DOHH2 (cell line): ENCODE data around the gene RRP7A.
"Not testable (repeated sequence)": the region's sequence is repeated elsewhere in the genome, so short reads cannot be mapped to it uniquely, and the experiment has no call there.

ENCODE experiments used
- H3F3A ChIP-seq: fragments of 200-600 bp; sonication (generic), shearing (Covaris generic); 2 replicates; pipeline ENCODE4 v1.6.0; 2016; ENCODE audit warnings: antibody characterized with exemption, mild to moderate bottlenecking; ENCODE audit not compliant: control insufficient read depth, insufficient read depth
- H3K27ac ChIP-seq: fragments of 200-600 bp; sonication (generic); 2 replicates; pipeline ENCODE4 v1.5.1; 2014; ENCODE audit warnings: low read depth, mild to moderate bottlenecking, low read length, moderate library complexity
- H3K27me3 ChIP-seq: fragments of 200-600 bp; sonication (generic); 2 replicates; pipeline ENCODE4 v1.6.1; 2014; ENCODE audit warnings: mild to moderate bottlenecking, low read length, mixed read lengths; ENCODE audit not compliant: control insufficient read depth
- H3K36me3 ChIP-seq: fragments of 200-600 bp; sonication (generic); 2 replicates; pipeline ENCODE4 v1.6.1; 2014; ENCODE audit warnings: mild to moderate bottlenecking, low read length, moderate library complexity, mixed read lengths; ENCODE audit not compliant: control insufficient read depth
- H3K4me1 ChIP-seq: fragments of 200-600 bp; sonication (generic); 2 replicates; pipeline ENCODE4 v1.6.1; 2014; ENCODE audit warnings: mild to moderate bottlenecking, low read length, mixed read lengths; ENCODE audit not compliant: control insufficient read depth
- H3K4me2 ChIP-seq: fragments of 200-600 bp; sonication (generic); 2 replicates; pipeline ENCODE4 v1.6.0; 2014; ENCODE audit warnings: mild to moderate bottlenecking, low read length, moderate library complexity
- H3K4me3 ChIP-seq: fragments of 200-600 bp; sonication (generic); 2 replicates; pipeline ENCODE4 v1.5.1; 2014; ENCODE audit warnings: mild to moderate bottlenecking, low read length, mixed read lengths
- H3K79me2 ChIP-seq: fragments of 200-600 bp; sonication (generic); 2 replicates; pipeline ENCODE4 v1.6.1; 2014; ENCODE audit warnings: mild to moderate bottlenecking, low read length, mixed read lengths; ENCODE audit not compliant: control insufficient read depth
- H3K9me2 ChIP-seq: fragments of 200-600 bp; sonication (generic); replicated peaks from 2 replicates; pipeline ENCODE4 v1.6.1; 2014; ENCODE audit warnings: mild to moderate bottlenecking, low read length, mixed read lengths; ENCODE audit not compliant: control insufficient read depth
- H3K9me3 ChIP-seq: fragments of 200-600 bp; sonication (generic); 2 replicates; pipeline ENCODE4 v1.6.1; 2014; ENCODE audit warnings: antibody characterized with exemption, low read length, mixed read lengths; ENCODE audit not compliant: control insufficient read depth, insufficient read depth
- H4K20me1 ChIP-seq: fragments of 200-600 bp; sonication (generic); 2 replicates; pipeline ENCODE4 v1.6.0; 2014; ENCODE audit warnings: low read depth, mild to moderate bottlenecking, antibody characterized with exemption, low read length, moderate library complexity; ENCODE audit not compliant: control insufficient read depth, insufficient read depth
- CTCF ChIP-seq: fragments of 200-600 bp; sonication (generic); IDR thresholded peaks from one replicate; pipeline ENCODE4 v1.5.1; 2014; ENCODE audit warnings: antibody characterized with exemption, mild to moderate bottlenecking, low read depth, low read length; ENCODE audit not compliant: poor library complexity, severe bottlenecking
- EZH2phosphoT487 ChIP-seq: fragments of 200-600 bp; sonication (generic); IDR thresholded peaks from 2 replicates; pipeline ENCODE4 v1.6.1; 2017; ENCODE audit warnings: borderline replicate concordance, mild to moderate bottlenecking, antibody characterized with exemption, low read length, moderate library complexity, mixed read lengths

The RRP7A gene

GRCh38 chr22:42509548-42509947 lies 10.0 kb downstream of the RRP7A start:
- Histone ChIP-seq H3F3A (peaks cover 28% of the 10 kb centered on the region), H3K79me2 (no peaks in the 10 kb centered on the region), H3K4me1 (peaks cover 30% of the 10 kb centered on the region), H3K9me3 (no peaks in the 10 kb centered on the region), H3K27ac (no peak overlapping the region), H3K27me3 (no peaks in the 10 kb centered on the region), H3K9me2 (no peaks in the 10 kb centered on the region), H3K36me3 (peaks cover 32% of the 10 kb centered on the region), H4K20me1 (peaks cover 10% of the 10 kb centered on the region; the same call in 1 of the 2 replicates), H3K4me2 (peak overlapping the region; percentile 18; the same call in 1 of the 2 replicates), H3K4me3 (no peak overlapping the region)
- no peak for TF ChIP-seq CTCF
- no peak for TF ChIP-seq EZH2phosphoT487

GRCh38 chr22:42508975-42509364 lies 10.6 kb downstream of the RRP7A start:
- not testable (repeated sequence) for H3K4me3 ChIP-seq, H3K9me3 ChIP-seq, H3K27me3 ChIP-seq, H3K4me2 ChIP-seq, H3K27ac ChIP-seq, H3K79me2 ChIP-seq, H3K9me2 ChIP-seq
- Histone ChIP-seq H4K20me1 (peaks cover 10% of the 10 kb centered on the region; the same call in 1 of the 2 replicates), H3F3A (peaks cover 28% of the 10 kb centered on the region), H3K4me1 (peaks cover 30% of the 10 kb centered on the region), H3K36me3 (peaks cover 26% of the 10 kb centered on the region)

- H3K27me3 ChIP-seq, H3K9me2 ChIP-seq, H3K79me2 ChIP-seq, H3K27ac ChIP-seq, H3K4me3 ChIP-seq, H3K4me2 ChIP-seq, H3K9me3 ChIP-seq: not testable (repeated sequence)
- peaks cover 30% of the 10 kb centered on the region for H3K4me1 ChIP-seq
- peaks cover 23% of the 10 kb centered on the region for H3K36me3 ChIP-seq
- peaks cover 28% of the 10 kb centered on the region for H3F3A ChIP-seq
- peaks cover 10% of the 10 kb centered on the region; the same call in 1 of the 2 replicates for H4K20me1 ChIP-seq
Observed at GRCh38 chr22:42508327-42508974, 11.1 kb downstream of the RRP7A start.

GRCh38 chr22:42500836-42501179 lies 18.8 kb downstream of the RRP7A start:
- no peaks in the 10 kb centered on the region for H3K79me2 ChIP-seq
- H3K4me1 ChIP-seq: peaks cover 16% of the 10 kb centered on the region
- peak overlapping the region; percentile 63 for H3K4me3 ChIP-seq
- H3K9me3 ChIP-seq: no peaks in the 10 kb centered on the region
- no peak overlapping the region for H3K27ac ChIP-seq
- peak overlapping the region; percentile 81 for H3K4me2 ChIP-seq
- peaks cover 2% of the 10 kb centered on the region; the same call in 1 of the 2 replicates for H3K27me3 ChIP-seq
- no peaks in the 10 kb centered on the region for H3K9me2 ChIP-seq
- H4K20me1 ChIP-seq: no peaks in the 10 kb centered on the region
- no peak for TF ChIP-seq EZH2phosphoT487
- no peak for TF ChIP-seq CTCF
- no peaks in the 10 kb centered on the region for H3F3A ChIP-seq
- H3K36me3 ChIP-seq: no peaks in the 10 kb centered on the region
